Neuronal stem cell (in vitro differentiated cells): ENCODE measurements around the gene GLYAT.

Source experiments
- DNase-seq: peaks from one replicate; pipeline ENCODE4 v3.0.0-alpha.2; 2013; ENCODE audit warnings: low spot score
- H2AFZ ChIP-seq: one replicate; pipeline ENCODE4 v1.6.1; 2013; ENCODE audit warnings: mild to moderate bottlenecking, low read length, inconsistent platforms
- H2AK5ac ChIP-seq: 2 replicates; pipeline ENCODE4 v1.6.1; 2013; ENCODE audit warnings: low read depth, mild to moderate bottlenecking, inconsistent platforms, low read length, moderate library complexity, mixed read lengths
- H2BK120ac ChIP-seq: 2 replicates; pipeline ENCODE4 v1.6.1; 2013; ENCODE audit warnings: low read depth, mild to moderate bottlenecking, inconsistent platforms, low read length, moderate library complexity, mixed read lengths
- H2BK12ac ChIP-seq: one replicate; pipeline ENCODE4 v1.6.1; 2013; ENCODE audit warnings: low read length, inconsistent platforms
- H2BK15ac ChIP-seq: 2 replicates; pipeline ENCODE4 v1.6.1; 2013; ENCODE audit warnings: mild to moderate bottlenecking, low read length, inconsistent platforms, mixed read lengths
- H2BK5ac ChIP-seq: one replicate; pipeline ENCODE4 v1.6.1; 2013; ENCODE audit warnings: inconsistent platforms, mild to moderate bottlenecking, low read length, moderate library complexity
- H3K14ac ChIP-seq: one replicate; pipeline ENCODE4 v1.6.1; 2013; ENCODE audit warnings: low read length, inconsistent platforms
- H3K18ac ChIP-seq: 2 replicates; pipeline ENCODE4 v1.6.1; 2013; ENCODE audit warnings: low read length, inconsistent platforms
- H3K23ac ChIP-seq: 2 replicates; pipeline ENCODE4 v1.6.1; 2013; ENCODE audit warnings: low read depth, mild to moderate bottlenecking, mixed read lengths, low read length, inconsistent platforms; ENCODE audit not compliant: poor library complexity
- H3K27ac ChIP-seq: replicated peaks from 3 replicates; pipeline ENCODE4 v1.5.1; 2013; ENCODE audit warnings: low read length, inconsistent platforms
- H3K27me3 ChIP-seq, 3 experiments: 2 replicates each; pipeline ENCODE4 v1.6.1; 2013; ENCODE audit warnings: low read length in 3 of 3, mild to moderate bottlenecking in 2 of 3, inconsistent platforms in 1 of 3, low read depth in 1 of 3, mixed read lengths in 1 of 3, moderate library complexity in 1 of 3; ENCODE audit not compliant: control insufficient read depth in 3 of 3, insufficient read depth in 3 of 3
- H3K36me3 ChIP-seq, 2 donors: replicated peaks in 1 of 2; 2 replicates each; pipeline ENCODE4 v1.6.1; 2013; ENCODE audit warnings: low read length in 2 of 2; ENCODE audit not compliant: control insufficient read depth in 2 of 2, insufficient read depth in 2 of 2
- H3K4ac ChIP-seq: 2 replicates; pipeline ENCODE4 v1.6.1; 2013; ENCODE audit warnings: inconsistent platforms, mild to moderate bottlenecking, low read length, moderate library complexity
- H3K4me1 ChIP-seq, 2 donors: 1 replicate in 1 of 2; 2 replicates in 1 of 2; pipeline ENCODE4 v1.6.1; 2013; ENCODE audit warnings: low read length in 2 of 2, low read depth in 1 of 2; ENCODE audit not compliant: control insufficient read depth in 2 of 2, insufficient read depth in 1 of 2
- H3K4me2 ChIP-seq: one replicate; pipeline ENCODE4 v1.6.1; 2013; ENCODE audit warnings: mild to moderate bottlenecking, low read length, inconsistent platforms; ENCODE audit not compliant: insufficient read depth, poor library complexity, severe bottlenecking
- H3K4me3 ChIP-seq, 2 donors: 2 replicates each; pipeline ENCODE4 v1.5.1; 2013; ENCODE audit warnings: low read length in 2 of 2, mild to moderate bottlenecking in 2 of 2, inconsistent platforms in 1 of 2, moderate library complexity in 1 of 2
- H3K79me1 ChIP-seq: one replicate; pipeline ENCODE4 v1.6.1; 2013; ENCODE audit warnings: low read depth, mild to moderate bottlenecking, inconsistent platforms, low read length, moderate library complexity
- H3K9ac ChIP-seq: one replicate; pipeline ENCODE4 v1.6.1; 2013; ENCODE audit warnings: mild to moderate bottlenecking, low read depth, low read length, inconsistent platforms; ENCODE audit not compliant: poor library complexity
- H3K9me3 ChIP-seq, 2 donors: replicated peaks in 1 of 2; 2 replicates each; pipeline versions ENCODE3 to v1.6.1; 2013; ENCODE audit warnings: low read length in 2 of 2, mild to moderate bottlenecking in 2 of 2, inconsistent platforms in 1 of 2, low read depth in 1 of 2, mixed read lengths in 1 of 2, moderate library complexity in 1 of 2; ENCODE audit not compliant: control insufficient read depth in 2 of 2, insufficient read depth in 1 of 2
- H4K8ac ChIP-seq: one replicate; pipeline ENCODE4 v1.6.1; 2013; ENCODE audit warnings: low read depth, mild to moderate bottlenecking, inconsistent platforms, low read length, moderate library complexity
- H4K91ac ChIP-seq: one replicate; pipeline ENCODE4 v1.6.1; 2013; ENCODE audit warnings: low read length, low read depth, mild to moderate bottlenecking, inconsistent platforms; ENCODE audit not compliant: poor library complexity
- WGBS, 2 donors: extraction: QIAGEN DNeasy Blood & Tissue Kit; methylation state at CpG; one replicate each; pipeline ENCODE4 v1.1.7; 2013; ENCODE audit warnings: missing lambda C conversion rate in 2 of 2, mixed read lengths in 1 of 2; ENCODE audit not compliant: insufficient read length in 2 of 2, insufficient replicate concordance in 1 of 2; ENCODE audit errors: extremely low coverage in 2 of 2; 5-methylcytosine and 5-hydroxymethylcytosine counted together

Gene GLYAT

DNA sequence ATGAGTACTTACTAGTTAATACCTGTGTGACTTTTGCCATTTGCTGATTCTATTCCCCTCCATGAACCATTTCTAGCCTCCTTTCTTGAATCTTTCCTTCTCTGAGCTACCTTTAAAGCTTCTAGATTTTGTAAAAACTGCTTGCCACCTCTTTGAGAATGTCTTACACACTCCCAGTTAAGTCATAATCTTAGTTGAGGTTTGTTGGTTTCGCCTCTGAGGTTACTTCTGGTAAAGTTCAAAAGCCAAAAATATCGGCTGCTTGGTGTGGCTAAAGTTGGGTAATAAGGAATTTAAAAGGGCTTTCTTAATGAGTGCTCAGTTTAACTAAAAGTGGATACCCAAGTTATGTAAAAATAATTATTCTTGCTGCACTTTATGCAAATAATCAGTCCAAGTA is 10.4 kb upstream of the GLYAT start:
- no peak overlapping the region for H2AK5ac ChIP-seq
- H3K4me3 ChIP-seq: no peak overlapping the region
- H2AFZ ChIP-seq: no peak overlapping the region
- H3K27me3 ChIP-seq: no peaks in the 10 kb centered on the region
- no peak overlapping the region for H2BK12ac ChIP-seq
- no peak overlapping the region for H2BK5ac ChIP-seq
- H3K18ac ChIP-seq: no peak overlapping the region
- no peak overlapping the region for H3K4ac ChIP-seq
- H3K14ac ChIP-seq: no peak overlapping the region
- H3K4me2 ChIP-seq: no peak overlapping the region
- H2BK120ac ChIP-seq: no peak overlapping the region
- H4K8ac ChIP-seq: no peak overlapping the region
- DNase-seq: no peak
- no peaks in the 10 kb centered on the region for H3K79me1 ChIP-seq
- no peak overlapping the region for H3K9ac ChIP-seq
- no peak overlapping the region for H4K91ac ChIP-seq
- no peak overlapping the region for H3K27ac ChIP-seq
- H2BK15ac ChIP-seq: no peak overlapping the region
- no peaks in the 10 kb centered on the region for H3K36me3 ChIP-seq
- no peaks in the 10 kb centered on the region for H3K4me1 ChIP-seq
- peaks cover 0 to 9% of the 10 kb centered on the region in 2 donors for H3K9me3 ChIP-seq
- no CpG with 5 or more reads among the region's 2 CpGs for WGBS, 2 donors
- no peak overlapping the region for H3K23ac ChIP-seq

DNA sequence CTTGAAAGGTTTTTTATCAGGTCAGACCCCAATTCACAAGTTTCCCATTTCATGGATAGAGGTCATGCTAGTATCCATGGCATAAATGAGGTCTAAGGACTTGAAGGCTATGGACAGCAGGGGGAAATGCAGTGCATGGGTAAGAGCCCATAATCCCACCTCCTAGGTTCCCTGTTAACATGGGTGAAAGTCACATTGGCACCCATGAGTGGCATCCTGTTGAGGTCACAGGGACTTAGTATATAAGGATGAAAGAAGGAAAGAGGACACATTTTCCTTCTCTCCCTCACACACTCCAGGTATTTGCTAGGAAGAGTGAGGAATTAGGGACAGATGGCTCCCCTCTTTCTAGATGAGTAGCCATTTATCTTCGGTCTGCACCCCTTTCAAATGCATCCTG is 9.4 kb upstream of the GLYAT start:
- Histone ChIP-seq H3K14ac (no peak overlapping the region), H3K9me3 (peaks cover 0 to 9% of the 10 kb centered on the region in 2 donors)

DNA sequence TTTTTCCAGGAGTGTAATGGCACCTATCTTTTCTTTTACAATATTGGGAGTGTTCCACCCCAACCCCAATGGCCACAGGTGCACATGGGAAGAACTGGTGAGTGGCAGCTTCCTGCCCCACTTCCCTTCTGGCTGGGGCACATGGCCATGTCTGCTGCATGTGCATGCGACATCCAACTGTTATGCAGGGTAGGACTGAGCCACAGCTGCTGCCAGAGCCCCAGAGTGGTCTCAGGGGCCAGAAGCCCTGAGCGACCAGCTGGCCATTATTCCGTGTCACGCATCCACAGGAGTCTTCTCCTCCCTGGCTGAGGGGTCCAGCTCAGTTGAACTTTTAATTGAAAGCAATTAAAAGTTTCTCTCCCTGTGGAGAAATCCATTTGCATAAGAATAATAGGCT is 8.7 kb upstream of the GLYAT start:
- DNase-seq: no peak
- H3K18ac ChIP-seq: no peak overlapping the region
- no peak overlapping the region for H3K4me2 ChIP-seq
- H2AK5ac ChIP-seq: no peak overlapping the region
- H3K79me1 ChIP-seq: no peaks in the 10 kb centered on the region
- no peaks in the 10 kb centered on the region for H3K4me1 ChIP-seq
- H3K9ac ChIP-seq: no peak overlapping the region
- no peak overlapping the region for H4K8ac ChIP-seq
- no peak overlapping the region for H3K14ac ChIP-seq
- H3K23ac ChIP-seq: no peak overlapping the region
- no peak overlapping the region for H2BK12ac ChIP-seq
- no CpG with 5 or more reads among the region's 4 CpGs for WGBS, 2 donors
- no peak overlapping the region for H2BK5ac ChIP-seq
- no peaks in the 10 kb centered on the region for H3K36me3 ChIP-seq
- peak overlapping the region in 1 of 2 donors; percentile 56 for H3K4me3 ChIP-seq
- no peak overlapping the region for H2BK120ac ChIP-seq
- H3K4ac ChIP-seq: no peak overlapping the region
- no peak overlapping the region for H2BK15ac ChIP-seq
- H3K9me3 ChIP-seq: peaks cover 0 to 9% of the 10 kb centered on the region in 2 donors
- H4K91ac ChIP-seq: no peak overlapping the region
- H2AFZ ChIP-seq: no peak overlapping the region
- no peak overlapping the region for H3K27ac ChIP-seq
- no peaks in the 10 kb centered on the region for H3K27me3 ChIP-seq

More for the DNA sequence above, 9.4 kb upstream of the GLYAT start:
- Histone ChIP-seq H3K4ac (no peak overlapping the region), H4K8ac (no peak overlapping the region), H2BK15ac (no peak overlapping the region), H3K18ac (no peak overlapping the region), H2AFZ (no peak overlapping the region), H3K79me1 (no peaks in the 10 kb centered on the region), H3K27me3 (no peaks in the 10 kb centered on the region), H3K27ac (no peak overlapping the region), H2AK5ac (no peak overlapping the region), H2BK5ac (no peak overlapping the region), H3K9ac (no peak overlapping the region), H3K4me1 (no peaks in the 10 kb centered on the region), H3K36me3 (no peaks in the 10 kb centered on the region), H3K23ac (no peak overlapping the region), H3K4me3 (no peak overlapping the region), H2BK12ac (no peak overlapping the region), H4K91ac (no peak overlapping the region), H3K4me2 (no peak overlapping the region), H2BK120ac (no peak overlapping the region)
- no peak for DNase-seq
- WGBS, 2 donors: no CpG with 5 or more reads among the region's 1 CpG

DNA sequence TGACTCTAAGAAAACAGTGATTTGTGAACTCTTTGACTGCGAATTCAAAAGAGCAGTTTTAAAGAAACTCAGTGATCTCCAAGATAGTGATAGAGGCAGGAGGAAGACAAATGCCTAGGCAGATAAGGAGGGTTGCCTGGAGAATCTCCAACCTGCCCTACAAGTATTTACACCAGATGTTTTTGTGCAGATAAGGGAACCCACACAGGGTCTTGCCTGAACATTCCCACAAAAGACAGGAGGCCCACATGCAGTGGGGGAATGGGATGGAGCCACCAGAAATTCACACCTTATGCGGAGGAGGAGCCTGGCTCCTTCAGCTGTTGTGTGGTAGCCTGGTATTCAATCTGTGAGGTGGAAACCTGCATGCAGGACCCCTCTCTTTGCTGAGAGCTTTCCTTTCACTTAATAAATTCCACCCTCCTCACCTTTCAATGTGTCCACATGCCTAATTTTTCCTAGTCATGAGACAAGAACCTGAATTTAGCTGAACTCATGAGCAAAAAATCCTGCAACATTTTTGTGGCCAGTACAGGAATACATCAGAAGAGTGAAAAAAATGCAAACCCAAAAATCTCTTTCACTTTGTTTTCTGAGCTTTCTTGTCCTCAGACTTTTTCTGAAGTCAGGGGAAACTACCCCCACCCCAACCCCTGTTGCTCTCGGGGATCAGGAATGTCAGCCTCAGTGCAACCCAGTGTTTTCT is 8.1 kb upstream of the GLYAT start:
- Histone ChIP-seq H3K9ac (no peak overlapping the region), H2BK120ac (no peak overlapping the region), H3K27ac (no peak overlapping the region), H3K9me3 (peaks cover 0 to 9% of the 10 kb centered on the region in 2 donors), H2AFZ (no peak overlapping the region), H3K27me3 (no peaks in the 10 kb centered on the region), H3K14ac (no peak overlapping the region), H2BK12ac (no peak overlapping the region), H3K79me1 (no peaks in the 10 kb centered on the region), H3K4me3 (no peak overlapping the region), H3K18ac (no peak overlapping the region), H2AK5ac (no peak overlapping the region), H3K4me2 (no peak overlapping the region), H2BK5ac (no peak overlapping the region), H3K4ac (no peak overlapping the region), H2BK15ac (no peak overlapping the region), H4K91ac (no peak overlapping the region), H3K36me3 (no peaks in the 10 kb centered on the region), H3K23ac (no peak overlapping the region), H3K4me1 (no peaks in the 10 kb centered on the region), H4K8ac (no peak overlapping the region)
- WGBS, 2 donors: no CpG with 5 or more reads among the region's 3 CpGs
- no peak for DNase-seq
